GM19324 (cell line): Measurements from ENCODE around the gene THG1L.
"Not testable (repeated sequence)": the region's sequence is repeated elsewhere in the genome, so short reads cannot be mapped to it uniquely, and the experiment has no call there.

Source experiments
- ATAC-seq: cut with Tn5 transposase; IDR thresholded peaks from one replicate; pipeline ENCODE4 v1.9.1; 2021; ENCODE audit warnings: mild to moderate bottlenecking, moderate library complexity; ENCODE audit not compliant: unreplicated experiment, low FRiP score

The THG1L gene

GRCh38 chr5:157731272-157732129 lies at the start of gene THG1L:
TSS of gene THG1L (plus strand) at chr5:157731420. CDS start at chr5:157731441, 21 bp downstream.
- ATAC-seq: peak; percentile 95

GRCh38 chr5:157682257-157682656 lies 49.0 kb upstream of the THG1L start:
- ATAC-seq: no peak

- not testable (repeated sequence) for ATAC-seq
These were observed 44.7 kb upstream of the THG1L start for GRCh38 chr5:157686276-157687197.

GRCh38 chr5:157687198-157687554 lies 44.0 kb upstream of the THG1L start:
- no peak for ATAC-seq

- ATAC-seq: no peak
These were observed 41.1 kb upstream of the THG1L start for GRCh38 chr5:157689942-157690689.

GRCh38 chr5:157690690-157691433 lies 40.4 kb upstream of the THG1L start:
- ATAC-seq: no peak

GRCh38 chr5:157693816-157694215 lies 37.4 kb upstream of the THG1L start:
- ATAC-seq: not testable (repeated sequence)

- not testable (repeated sequence) for ATAC-seq
These were observed 35.1 kb upstream of the THG1L start for GRCh38 chr5:157696154-157696553.

GRCh38 chr5:157698674-157699073 lies 32.5 kb upstream of the THG1L start:
- ATAC-seq: not testable (repeated sequence)

- no peak for ATAC-seq
These were observed 27.5 kb upstream of the THG1L start for GRCh38 chr5:157703736-157704135.

GRCh38 chr5:157708866-157709265 lies 22.4 kb upstream of the THG1L start:
- no peak for ATAC-seq

- no peak for ATAC-seq
These were observed 21.9 kb upstream of the THG1L start for GRCh38 chr5:157709346-157709745.

GRCh38 chr5:157710431-157710830 lies 20.8 kb upstream of the THG1L start:
- ATAC-seq: no peak

GRCh38 chr5:157710882-157711281 lies 20.3 kb upstream of the THG1L start:
- no peak for ATAC-seq

GRCh38 chr5:157713830-157714595 lies 17.2 kb upstream of the THG1L start:
- no peak for ATAC-seq

- no peak for ATAC-seq
These were observed 16.7 kb upstream of the THG1L start for GRCh38 chr5:157714596-157714864.

GRCh38 chr5:157718519-157718918 lies 12.7 kb upstream of the THG1L start:
- ATAC-seq: no peak

- no peak for ATAC-seq
These were observed 12.0 kb upstream of the THG1L start for GRCh38 chr5:157719245-157719644.

GRCh38 chr5:157721159-157721558 lies 10.1 kb upstream of the THG1L start:
- ATAC-seq: no peak
